OCI-LY7 (cell line): ENCODE data around the gene GNB1L. TPM values are rescaled to one million over a fixed set of nuclear protein-coding genes. Genes with fewer than 3 reads are reported as not detected.

Source experiments
- BruUV-seq: library from RNA; stranded (reverse); fragments of 400-500 nt; replicated peaks from 2 replicates; lab custom pipeline; 2021; lab: Mats Ljungman, UMichigan
- CTCF ChIA-PET: fragments of 300-600 bp; sonication (Branson Sonifier 250); formaldehyde crosslinking; loops from one replicate; lab custom pipeline; 2022; ENCODE audit warnings: antibody characterized with exemption; ENCODE audit not compliant: unreplicated experiment; lab: Charles Lee
- POLR2A ChIA-PET: fragments of 300-600 bp; sonication (Branson Sonifier 250); formaldehyde crosslinking; loops from one replicate; lab custom pipeline; 2022; ENCODE audit warnings: antibody characterized with exemption; lab: Charles Lee
- DNase-seq: peaks from one replicate; pipeline ENCODE4 v3.0.0-alpha.2; 2015; ENCODE audit warnings: low spot score
- H2AFZ ChIP-seq: fragments of 200-600 bp; sonication (generic), shearing (Covaris generic); 2 replicates; pipeline ENCODE4 v1.6.1; 2014; ENCODE audit warnings: mild to moderate bottlenecking, antibody characterized with exemption, low read length, moderate library complexity
- H3K27ac ChIP-seq: fragments of 200-600 bp; sonication (generic); 2 replicates; pipeline ENCODE4 v1.5.1; 2014; ENCODE audit warnings: mixed run types, low read depth, mild to moderate bottlenecking, moderate library complexity, low read length, inconsistent platforms; ENCODE audit not compliant: poor library complexity, severe bottlenecking
- H3K36me3 ChIP-seq: fragments of 200-600 bp; sonication (generic); 2 replicates; pipeline ENCODE4 v1.6.1; 2014; ENCODE audit warnings: mild to moderate bottlenecking, antibody characterized with exemption, low read length, moderate library complexity, mixed read lengths; ENCODE audit not compliant: insufficient read depth
- H3K4me1 ChIP-seq: fragments of 200-600 bp; sonication (generic); 2 replicates; pipeline ENCODE4 v1.5.1; 2014; ENCODE audit warnings: mild to moderate bottlenecking, low read length; ENCODE audit not compliant: insufficient read depth, poor library complexity, severe bottlenecking
- H3K4me2 ChIP-seq: fragments of 200-600 bp; sonication (generic); 2 replicates; pipeline ENCODE4 v1.6.1; 2014; ENCODE audit warnings: mild to moderate bottlenecking, low read length
- H3K4me3 ChIP-seq: fragments of 200-600 bp; sonication (generic); 2 replicates; pipeline ENCODE4 v1.5.1; 2014; ENCODE audit warnings: mild to moderate bottlenecking, low read depth, low read length; ENCODE audit not compliant: poor library complexity, severe bottlenecking
- H3K79me2 ChIP-seq: fragments of 200-600 bp; sonication (generic); 2 replicates; pipeline ENCODE4 v1.6.1; 2016; ENCODE audit warnings: low read depth, mild to moderate bottlenecking, low read length, moderate library complexity, mixed read lengths; ENCODE audit not compliant: insufficient read depth
- H3K9me2 ChIP-seq: fragments of 200-600 bp; sonication (generic); 2 replicates; pipeline ENCODE4 v1.6.1; 2016; ENCODE audit warnings: mild to moderate bottlenecking, low read length, mixed read lengths; ENCODE audit not compliant: insufficient read depth
- H3K9me3 ChIP-seq: fragments of 200-600 bp; sonication (generic); 2 replicates; pipeline ENCODE4 v1.6.1; 2014; ENCODE audit warnings: mild to moderate bottlenecking, mixed run types, low read length, mixed read lengths
- H4K20me1 ChIP-seq: fragments of 200-600 bp; sonication (generic); 2 replicates; pipeline ENCODE4 v1.6.1; 2014; ENCODE audit warnings: mild to moderate bottlenecking, antibody characterized with exemption, low read length, moderate library complexity, mixed read lengths; ENCODE audit not compliant: insufficient read depth
- EZH2phosphoT487 ChIP-seq: fragments of 200-600 bp; sonication (generic); IDR thresholded peaks from 2 replicates; pipeline ENCODE4 v1.6.1; 2018; ENCODE audit warnings: low read depth, borderline replicate concordance, mild to moderate bottlenecking, mixed run types, antibody characterized with exemption, low read length, moderate library complexity, mixed read lengths
- intact Hi-C: fragments of 100-400 bp; cut with micrococcal nuclease; formaldehyde crosslinking; loops from one replicate; pipeline ENCODE4 v1.10.0; 2022; ENCODE audit not compliant: unreplicated experiment
- total RNA-seq, 2 experiments: library from RNA; depleted of rRNA in 1 of 2; stranded (reverse); fragments of >200 nt in 1 of 2; shearing (Covaris generic) in 1 of 2; gene quantifications; 2 replicates each; pipeline ENCODE4 v1.2.3, GENCODE V29; 2014 to 2022
- TF ChIP-seq, protein P1 (sequence below): fragments of 200-600 bp; sonication (generic); conservative IDR thresholded peaks from 2 replicates; pipeline ENCODE4 v1.5.1; 2014; ENCODE audit warnings: mild to moderate bottlenecking, antibody characterized with exemption, low read length, moderate library complexity, mixed read lengths

GNB1L gene
- total RNA-seq, 2 experiments from 2014 or later: 13.1 to 26.7 TPM

DNA sequence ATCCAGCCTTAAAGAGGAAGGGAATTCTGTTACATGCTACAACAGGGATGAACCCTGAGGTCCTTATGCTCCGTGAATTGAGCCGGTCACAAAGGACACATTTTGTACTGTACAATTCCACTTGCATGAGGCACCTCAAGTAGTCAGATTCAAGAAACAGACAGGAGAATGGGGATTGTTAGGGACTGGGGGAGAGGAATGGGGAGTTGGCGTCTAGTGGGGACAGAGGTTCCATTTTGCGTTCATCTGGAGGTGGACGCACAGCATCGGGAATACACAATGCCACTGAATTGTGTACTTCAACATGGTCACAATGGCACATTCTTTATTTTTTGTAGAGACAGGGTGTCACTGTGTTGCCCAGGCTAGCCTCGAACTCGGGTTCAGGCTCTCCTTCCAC is 80.0 kb downstream of the GNB1L start:
- Histone ChIP-seq H3K79me2 (no peaks in the 10 kb centered on the region), H4K20me1 (no peaks in the 10 kb centered on the region), H3K36me3 (no peaks in the 10 kb centered on the region), H3K4me2 (peak overlapping the region; percentile 76; the same call in 1 of the 2 replicates), H3K9me3 (no peaks in the 10 kb centered on the region), H3K4me3 (no peak overlapping the region), H2AFZ (no peak overlapping the region), H3K9me2 (no peaks in the 10 kb centered on the region), H3K4me1 (peaks cover 64% of the 10 kb centered on the region), H3K27ac (no peak overlapping the region)
- TF ChIP-seq EZH2phosphoT487: no peak
- TF ChIP-seq, protein P1, sequence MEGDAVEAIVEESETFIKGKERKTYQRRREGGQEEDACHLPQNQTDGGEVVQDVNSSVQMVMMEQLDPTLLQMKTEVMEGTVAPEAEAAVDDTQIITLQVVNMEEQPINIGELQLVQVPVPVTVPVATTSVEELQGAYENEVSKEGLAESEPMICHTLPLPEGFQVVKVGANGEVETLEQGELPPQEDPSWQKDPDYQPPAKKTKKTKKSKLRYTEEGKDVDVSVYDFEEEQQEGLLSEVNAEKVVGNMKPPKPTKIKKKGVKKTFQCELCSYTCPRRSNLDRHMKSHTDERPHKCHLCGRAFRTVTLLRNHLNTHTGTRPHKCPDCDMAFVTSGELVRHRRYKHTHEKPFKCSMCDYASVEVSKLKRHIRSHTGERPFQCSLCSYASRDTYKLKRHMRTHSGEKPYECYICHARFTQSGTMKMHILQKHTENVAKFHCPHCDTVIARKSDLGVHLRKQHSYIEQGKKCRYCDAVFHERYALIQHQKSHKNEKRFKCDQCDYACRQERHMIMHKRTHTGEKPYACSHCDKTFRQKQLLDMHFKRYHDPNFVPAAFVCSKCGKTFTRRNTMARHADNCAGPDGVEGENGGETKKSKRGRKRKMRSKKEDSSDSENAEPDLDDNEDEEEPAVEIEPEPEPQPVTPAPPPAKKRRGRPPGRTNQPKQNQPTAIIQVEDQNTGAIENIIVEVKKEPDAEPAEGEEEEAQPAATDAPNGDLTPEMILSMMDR: no peak
- no peak for DNase-seq
- intact Hi-C loops: no loop called here
- ChIA-PET POLR2A (interaction anchor here (1.8 kb wide), 1 partner anchor 117 kb away, joined by 6 read pairs; no protein-coding TSS in a partner anchor), CTCF (no interaction called here)
- no TSS peak for BruUV-seq

DNA sequence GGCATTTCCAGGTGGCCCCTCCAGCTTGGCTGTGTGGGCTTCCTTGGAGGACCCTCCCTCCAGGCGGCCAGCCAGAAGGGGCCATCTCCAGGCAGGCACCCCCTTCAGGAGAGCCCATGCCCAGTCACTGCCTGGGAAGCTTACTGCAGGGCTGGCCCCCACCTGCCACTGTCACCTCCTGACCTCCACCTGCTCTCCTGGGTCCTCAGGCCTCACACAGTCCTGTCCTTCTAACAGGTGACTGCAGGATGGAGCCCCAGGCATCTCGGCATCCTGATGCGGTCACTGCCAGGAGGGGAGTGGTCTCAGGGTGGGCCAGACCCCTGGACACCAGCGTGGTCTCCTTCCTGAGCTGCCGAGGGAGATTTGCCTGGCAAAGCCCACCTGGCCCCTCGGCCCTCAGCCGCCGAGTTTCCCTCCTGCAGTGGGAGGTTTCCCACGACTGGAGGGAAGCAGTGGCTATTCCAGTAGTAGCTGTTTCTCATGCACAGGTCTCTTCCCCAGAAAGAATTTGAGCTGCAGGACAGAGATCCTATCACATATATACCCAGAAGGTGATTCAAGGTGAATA is 81.1 kb downstream of the GNB1L start:
- POLR2A ChIA-PET: interaction anchor here (0.8 to 1.8 kb wide), 9 partner anchors 16 to 152 kb away, joined by 3 to 8 read pairs (median 4); no protein-coding TSS in a partner anchor
- no peak for DNase-seq
- Histone ChIP-seq H3K9me2 (no peaks in the 10 kb centered on the region), H3K79me2 (no peaks in the 10 kb centered on the region), H3K9me3 (no peaks in the 10 kb centered on the region), H3K36me3 (no peaks in the 10 kb centered on the region), H3K27ac (peak overlapping the region; percentile 81), H3K4me2 (peak overlapping the region; percentile 76), H3K4me3 (peak overlapping the region; percentile 60), H2AFZ (no peak overlapping the region), H3K4me1 (peaks cover 53% of the 10 kb centered on the region), H4K20me1 (no peaks in the 10 kb centered on the region)
- no peak for TF ChIP-seq EZH2phosphoT487
- TF ChIP-seq, protein P1: no peak
- intact Hi-C loops: loop anchor here (2.0 kb wide), 3 partner anchors 43 to 117 kb away; partner anchors contain the start of genes GNB1L and RTL10
- CTCF ChIA-PET: interaction anchor here (0.8 to 2.2 kb wide), 5 partner anchors 17 to 124 kb away, joined by 3 to 8 read pairs (median 3); no protein-coding TSS in a partner anchor
- no TSS peak for BruUV-seq
